GM18907 (cell line): ENCODE data around the gene FCN3.

Experiments
- ATAC-seq: cut with Tn5 transposase; IDR thresholded peaks from one replicate; pipeline ENCODE4 v1.9.1; 2021; ENCODE audit warnings: mild to moderate bottlenecking, moderate library complexity; ENCODE audit not compliant: unreplicated experiment

Gene FCN3

GRCh38 chr1:27361044-27361402, 13.6 kb downstream of the FCN3 start:
- ATAC-seq: no peak

GRCh38 chr1:27360159-27361043, 14.2 kb downstream of the FCN3 start:
- ATAC-seq: no peak

DNA sequence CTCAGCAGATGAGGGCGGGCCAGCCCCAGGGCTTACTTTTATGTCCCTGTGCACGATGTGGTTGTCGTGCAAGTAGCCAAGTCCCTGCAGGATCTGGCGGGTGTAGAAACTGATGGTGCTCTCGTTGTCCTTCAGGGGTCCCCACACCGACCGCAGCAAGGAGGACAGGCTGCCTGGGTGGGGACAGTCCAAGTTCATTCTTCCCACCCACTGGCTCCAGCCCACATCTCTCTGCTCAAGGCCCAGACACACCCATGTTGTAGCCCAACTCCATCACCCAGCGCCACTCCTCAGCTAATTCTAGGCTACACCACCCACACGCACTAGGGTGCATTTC, 14.8 kb downstream of the FCN3 start:
- no peak for ATAC-seq

- ATAC-seq: no peak
Measured at GRCh38 chr1:27358928-27359313, 15.7 kb downstream of the FCN3 start.

DNA sequence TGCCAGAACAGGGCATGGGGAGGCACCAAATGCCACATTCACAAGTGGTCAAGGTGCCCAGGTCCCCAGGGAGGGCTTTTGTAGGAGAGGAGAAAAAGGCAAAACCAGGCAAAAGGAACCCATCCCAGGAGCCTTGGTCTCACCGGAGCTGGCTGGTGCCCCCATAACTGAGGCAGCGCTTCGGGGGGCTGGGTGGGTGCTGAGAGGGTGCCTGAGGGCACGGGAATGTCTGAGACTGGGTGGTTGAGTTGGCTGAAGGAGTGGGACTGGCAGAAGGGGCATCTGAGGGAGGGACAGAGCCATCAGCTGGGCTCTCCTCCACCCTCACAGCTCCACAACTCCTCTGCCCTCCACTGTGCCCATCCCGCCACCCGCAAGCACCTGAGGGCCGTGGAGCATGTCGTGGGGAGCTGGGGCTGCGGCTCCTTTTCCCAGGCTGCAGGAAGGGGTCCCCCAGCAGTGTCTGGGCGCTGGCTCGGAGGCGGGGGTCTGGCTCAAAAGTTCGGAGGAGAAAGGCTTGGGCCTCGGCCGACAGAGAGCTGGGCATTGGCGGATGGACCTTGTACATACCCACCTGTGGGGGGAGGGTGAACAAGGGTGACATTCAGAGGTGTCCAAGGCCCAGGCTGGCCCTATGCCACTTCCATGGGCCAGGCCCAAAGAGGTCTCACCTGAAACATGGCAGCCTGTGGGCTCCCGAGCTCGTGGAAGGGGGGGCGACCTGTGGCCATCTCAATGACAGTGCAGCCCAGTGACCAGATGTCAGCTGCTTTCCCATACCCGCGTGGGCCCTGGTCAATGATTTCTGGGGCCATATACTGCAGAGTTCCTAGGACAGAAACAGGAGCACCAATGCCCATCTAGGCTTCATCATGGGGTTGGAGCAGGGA, 16.3 kb downstream of the FCN3 start:
- ATAC-seq: no peak

DNA sequence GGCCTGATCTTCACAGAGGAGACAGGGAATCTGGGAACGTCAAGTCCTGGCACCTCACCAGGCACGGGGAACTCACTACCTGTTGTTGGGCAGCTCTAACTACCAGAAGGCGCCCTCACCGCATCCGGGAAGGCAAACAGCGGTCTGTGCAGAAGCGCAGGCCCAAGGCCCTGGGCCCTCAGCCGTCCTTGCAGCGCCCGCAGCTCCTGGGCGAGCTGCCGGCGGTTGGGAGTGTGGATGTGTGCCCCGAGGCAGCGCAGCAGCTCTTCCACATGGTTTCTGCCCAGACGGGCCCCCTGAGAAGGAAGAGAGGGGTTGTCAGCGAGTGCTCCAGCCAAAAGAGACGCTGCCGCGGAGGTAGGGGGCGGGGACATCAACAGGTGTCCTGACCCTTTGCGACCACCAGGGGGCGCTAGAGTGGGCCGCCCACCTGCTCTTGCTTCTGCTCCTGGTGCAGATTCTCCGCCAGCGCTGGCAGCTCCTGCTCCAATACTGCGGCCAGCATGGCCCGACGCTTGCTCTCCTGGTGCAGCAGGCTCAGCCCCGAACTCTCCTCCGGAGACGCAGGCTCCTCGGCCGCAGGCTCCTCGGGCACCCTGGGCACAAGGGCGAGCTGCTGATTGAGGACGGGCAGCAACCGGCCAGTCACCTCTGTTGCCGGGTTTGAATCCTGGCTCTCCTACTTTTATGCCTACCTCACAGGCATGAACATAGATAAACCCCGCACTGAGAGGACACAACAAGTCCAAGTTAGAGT, 17.2 kb downstream of the FCN3 start:
- peak; percentile 61 for ATAC-seq

- ATAC-seq: no peak
Measured at GRCh38 chr1:27356619-27357280, 17.9 kb downstream of the FCN3 start.

GRCh38 chr1:27356277-27356618, 18.4 kb downstream of the FCN3 start:
- ATAC-seq: no peak

DNA sequence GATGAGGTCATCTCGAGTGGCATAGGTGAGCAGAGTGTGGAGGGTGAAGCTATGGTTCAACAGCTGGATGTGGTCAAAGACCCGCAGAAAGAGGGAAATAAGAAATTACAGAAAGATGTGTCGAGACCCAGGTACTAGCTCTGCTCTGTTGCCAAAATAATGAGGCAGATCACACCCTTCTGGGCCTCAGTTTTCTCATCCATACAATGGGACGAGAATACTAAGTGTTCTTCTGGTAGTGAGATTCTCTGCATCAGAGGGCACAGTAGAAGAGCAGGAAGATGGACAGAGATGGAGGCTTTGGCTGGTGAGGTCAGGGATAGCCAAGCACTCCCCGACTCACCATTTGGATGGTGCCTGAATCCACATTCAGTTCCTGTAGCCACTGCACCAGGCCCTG, 18.9 kb downstream of the FCN3 start:
- ATAC-seq: no peak

DNA sequence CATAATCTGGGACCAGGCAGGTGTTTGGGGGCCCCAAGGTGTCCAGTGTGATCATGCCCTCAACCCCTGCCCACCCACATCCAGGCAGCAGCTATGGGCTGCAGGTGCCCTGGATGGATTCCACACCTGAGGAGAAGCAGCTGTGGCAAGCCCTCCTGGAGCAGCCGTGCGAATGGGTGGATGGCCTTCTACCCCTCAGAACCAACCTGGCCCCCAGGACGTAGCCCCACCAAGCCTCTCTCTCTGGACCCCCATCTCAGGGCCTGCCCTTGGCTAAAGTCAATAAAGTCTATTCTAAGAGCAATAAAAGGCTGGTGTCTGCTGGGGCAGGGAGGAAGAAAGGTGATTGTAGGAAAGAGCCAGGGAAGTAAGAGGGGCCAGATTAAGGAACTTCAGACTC, 21.0 kb downstream of the FCN3 start:
- ATAC-seq: no peak

DNA sequence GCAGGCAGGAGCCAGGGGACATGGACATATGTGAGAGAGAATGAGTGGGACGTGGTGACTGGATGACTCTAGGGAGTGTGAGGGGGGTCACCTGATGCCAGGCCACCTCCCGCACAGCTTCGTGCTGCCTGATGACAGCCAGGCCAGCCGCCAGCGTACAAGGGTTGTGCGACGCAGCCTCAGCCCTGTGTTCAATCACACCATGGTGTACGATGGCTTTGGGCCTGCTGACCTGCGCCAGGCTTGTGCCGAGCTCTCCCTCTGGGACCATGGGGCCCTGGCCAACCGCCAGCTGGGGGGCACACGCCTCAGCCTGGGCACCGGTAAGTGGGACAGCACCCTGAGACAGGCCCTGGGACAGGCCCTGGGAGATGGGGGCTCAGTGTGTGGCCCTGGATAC, 21.5 kb downstream of the FCN3 start:
- ATAC-seq: no peak

- ATAC-seq: no peak
Measured at GRCh38 chr1:27351541-27352107, 23.0 kb downstream of the FCN3 start.

- ATAC-seq: no peak
Measured at GRCh38 chr1:27350663-27351540, 23.7 kb downstream of the FCN3 start.

DNA sequence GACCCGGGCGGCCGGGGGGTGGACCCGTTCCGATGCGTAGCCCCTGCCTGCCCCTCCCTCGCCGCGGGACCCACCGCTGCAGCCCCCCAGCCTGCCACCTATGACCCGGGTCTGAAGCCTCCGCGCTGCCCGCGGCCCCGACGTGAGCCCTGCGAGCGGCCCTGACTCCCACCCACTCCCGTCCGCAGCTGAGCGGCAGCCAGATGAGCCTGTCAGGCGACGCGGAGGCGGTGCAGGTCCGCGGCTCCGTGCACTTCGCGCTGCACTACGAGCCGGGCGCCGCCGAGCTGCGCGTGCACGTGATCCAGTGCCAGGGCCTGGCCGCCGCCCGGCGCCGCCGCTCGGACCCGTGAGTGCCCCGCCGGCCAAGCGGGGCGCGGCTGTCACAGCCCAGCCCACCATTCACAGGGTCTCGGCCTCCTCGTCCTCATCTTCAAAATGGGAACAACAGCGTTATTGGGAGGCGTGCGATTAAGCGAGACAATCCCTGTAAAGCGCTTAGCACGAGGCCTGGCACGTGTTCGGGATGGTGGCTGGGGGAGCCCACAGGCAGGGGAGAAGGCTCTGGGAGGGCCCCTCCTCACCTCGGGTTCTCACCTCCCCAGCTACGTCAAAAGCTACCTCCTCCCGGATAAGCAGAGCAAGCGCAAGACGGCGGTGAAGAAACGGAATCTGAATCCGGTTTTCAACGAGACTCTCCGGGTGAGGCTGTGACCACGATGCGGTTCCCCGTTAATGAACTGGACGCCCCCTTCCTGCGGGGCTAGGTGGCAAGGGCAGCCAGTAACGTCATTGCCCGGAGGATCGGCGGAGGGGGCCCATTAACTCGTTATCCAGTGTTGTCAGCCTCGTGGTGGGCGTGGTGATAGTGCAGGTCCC, 24.6 kb downstream of the FCN3 start:
- ATAC-seq: no peak

- no peak for ATAC-seq
Measured at GRCh38 chr1:27348861-27349783, 25.5 kb downstream of the FCN3 start.

- ATAC-seq: no peak
Measured at GRCh38 chr1:27346991-27347624, 27.5 kb downstream of the FCN3 start.

DNA sequence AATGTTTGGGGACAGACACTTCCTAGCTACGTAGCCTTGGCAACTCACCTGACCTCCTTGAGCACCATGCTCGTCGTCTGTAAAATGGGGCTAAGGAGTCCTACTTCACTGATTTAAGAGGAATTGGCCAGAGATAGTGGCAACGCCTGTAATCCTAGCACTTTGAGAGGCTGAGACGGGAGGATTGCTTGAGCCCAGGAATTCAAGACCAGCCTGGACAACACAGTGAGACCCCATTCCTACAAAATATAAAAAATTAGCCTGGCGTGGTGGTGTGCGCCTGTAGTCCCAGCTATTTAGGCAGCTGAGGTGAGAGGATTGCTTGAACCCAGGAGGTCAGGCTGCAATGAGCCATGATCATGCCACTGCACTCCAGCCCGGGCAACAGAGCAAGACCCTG, 28.3 kb downstream of the FCN3 start:
- no peak for ATAC-seq
